Heart right ventricle (tissue), 16 donors: ENCODE measurements around the gene ARMCX4. TPM values are rescaled to one million over a fixed set of nuclear protein-coding genes. Genes with fewer than 3 reads are reported as not detected.

Experiments
- ATAC-seq, 8 donors: fragments of 200-7000 bp; cut with Tn5 transposase; one replicate each; pipeline ENCODE4 v1.9.1; 2020; ENCODE audit warnings: mild to moderate bottlenecking in 8 of 8, moderate library complexity in 8 of 8, moderate number of reproducible peaks in 1 of 8
- DNase-seq, 2 donors: peaks; one replicate each; pipeline ENCODE4 v3.0.0-alpha.2; 2020
- H3K27ac ChIP-seq, 10 donors: fragments of 200-600 bp; sonication (generic) in 2 of 10; one replicate each; pipeline versions ENCODE4 v1.5.0 to v1.8.0; 2020 to 2022; ENCODE audit warnings: mild to moderate bottlenecking in 3 of 10
- H3K27me3 ChIP-seq, 7 donors: fragments of 200-600 bp; one replicate each; pipeline ENCODE4 v1.8.0; 2021 to 2022; ENCODE audit warnings: mild to moderate bottlenecking in 2 of 7
- H3K36me3 ChIP-seq, 9 donors: fragments of 200-600 bp; sonication (generic) in 1 of 9; one replicate each; pipeline versions ENCODE4 v1.5.0 to v1.8.0; 2020 to 2022; ENCODE audit warnings: mild to moderate bottlenecking in 2 of 9
- H3K4me1 ChIP-seq, 9 donors: fragments of 200-600 bp; sonication (generic) in 1 of 9; one replicate each; pipeline versions ENCODE4 v1.5.0 to v1.8.0; 2020 to 2022; ENCODE audit warnings: mild to moderate bottlenecking in 4 of 9
- H3K4me3 ChIP-seq, 10 donors: fragments of 200-600 bp; sonication (generic) in 2 of 10; one replicate each; pipeline versions ENCODE4 v1.5.0 to v1.8.0; 2020 to 2022; ENCODE audit warnings: mild to moderate bottlenecking in 7 of 10, moderate library complexity in 2 of 10
- H3K9me3 ChIP-seq, 11 donors: fragments of 200-600 bp in 10 of 11; sonication (generic) in 2 of 11; one replicate each; pipeline versions ENCODE4 v1.5.0 to v1.8.0; 2013 to 2022; ENCODE audit warnings: mild to moderate bottlenecking in 2 of 11, control low read depth in 1 of 11, moderate library complexity in 1 of 11
- WGBS, 2 donors: extraction: QIAGEN DNeasy Blood & Tissue Kit; methylation state at CpG; one replicate each; pipeline ENCODE4 v1.1.7; 2013; ENCODE audit warnings: inconsistent platforms in 1 of 2; 5-methylcytosine and 5-hydroxymethylcytosine counted together
- intact Hi-C, 10 donors: fragments of 100-400 bp; cut with DNase I; formaldehyde crosslinking; loops; one replicate each; pipeline versions ENCODE4 v1.11.1 to v1.14.2; 2022
- polyA plus RNA-seq, 2 donors: library from polyadenylated mRNA; stranded (reverse); fragments of 200-250 nt; gene quantifications; one replicate each; pipeline ENCODE4 v1.2.3, GENCODE V29; 2013
- total RNA-seq, 10 donors: library from RNA; stranded (reverse); fragmentation: NEBNext Ultra II Directional in 3 of 10; extraction: Animal tissue kit (Norgen Biotek cat#: 25700) in 3 of 10; gene quantifications; one replicate each; pipeline versions ENCODE4 v1.2.1 to v1.2.4, GENCODE V29; 2021 to 2023
- TF ChIP-seq, protein P1 (sequence below), 9 donors: fragments of 200-600 bp; sonication (generic) in 2 of 9; IDR thresholded peaks; one replicate each; pipeline versions ENCODE4 v1.5.0 to v1.8.0; 2021 to 2022; ENCODE audit warnings: antibody characterized with exemption in 9 of 9, mild to moderate bottlenecking in 5 of 9, moderate library complexity in 1 of 9
- donor health status: Arrhythmogenic right ventricular cardiomyopathy.
- donor health status: ischemic (EF 13 %, LVEDD 7.1; RV severe dilation, severe dysfunction).
- donor health status: healthy with polysubstance abuse.
- donor health status: DM: no; HTN: yes; CAD: no.
- donor health status: DM: no; HTN: no; CAD: no.
- donor health status: ischemic (EF 25% LVEDD 6.9; RV normal size, moderate dysfunction).
- donor health status: ischemic (EF 25% LVEDD 5.7; RV mildly dilated, moderate dysfunction).
- donor health status: healthy.
- donor health status: DM: yes; HTN: yes; CAD: no.
- donor health status: Ischemic cardiomyopathy.
- donor health status: ischemic (EF 35%, LVEDD 5.7; RV mildly dilated, moderate dysfunction).
- donor health status: nonischemic (EF 11% LVEDD 7.7; RV severe dilation, severe dysfunction).
- donor health status: DM: yes; HTN: yes; CAD: no.
- donor health status: PGD.
- donor health status: ischemic (EF 29% LVEDD 5.4; RV normal size, mild dysfunction).
- donor health status: nonischemic (EF 23%, LVEDD 6.1; RV moderate dilation, normal function).

Gene ARMCX4
- total and polyA plus RNA-seq, 12 donors: 3.5 to 21.9 (median 5.5) TPM

GRCh38 chrX:101478366-101478765 lies 6.9 kb upstream of the ARMCX4 start:
- Histone ChIP-seq H3K9me3 (no peaks in the 10 kb centered on the region), H3K4me3 (no peak overlapping the region), H3K36me3 (no peaks in the 10 kb centered on the region), H3K4me1 (no peaks in the 10 kb centered on the region), H3K27me3 (peaks cover 0 to 3% (median 0%) of the 10 kb centered on the region in 7 donors), H3K27ac (no peak overlapping the region)
- no peak for ATAC-seq
- 75 to 92% methylated on average over 2 of the region's 2 CpGs for WGBS, 2 donors
- DNase-seq: no peak
- TF ChIP-seq, protein P1, sequence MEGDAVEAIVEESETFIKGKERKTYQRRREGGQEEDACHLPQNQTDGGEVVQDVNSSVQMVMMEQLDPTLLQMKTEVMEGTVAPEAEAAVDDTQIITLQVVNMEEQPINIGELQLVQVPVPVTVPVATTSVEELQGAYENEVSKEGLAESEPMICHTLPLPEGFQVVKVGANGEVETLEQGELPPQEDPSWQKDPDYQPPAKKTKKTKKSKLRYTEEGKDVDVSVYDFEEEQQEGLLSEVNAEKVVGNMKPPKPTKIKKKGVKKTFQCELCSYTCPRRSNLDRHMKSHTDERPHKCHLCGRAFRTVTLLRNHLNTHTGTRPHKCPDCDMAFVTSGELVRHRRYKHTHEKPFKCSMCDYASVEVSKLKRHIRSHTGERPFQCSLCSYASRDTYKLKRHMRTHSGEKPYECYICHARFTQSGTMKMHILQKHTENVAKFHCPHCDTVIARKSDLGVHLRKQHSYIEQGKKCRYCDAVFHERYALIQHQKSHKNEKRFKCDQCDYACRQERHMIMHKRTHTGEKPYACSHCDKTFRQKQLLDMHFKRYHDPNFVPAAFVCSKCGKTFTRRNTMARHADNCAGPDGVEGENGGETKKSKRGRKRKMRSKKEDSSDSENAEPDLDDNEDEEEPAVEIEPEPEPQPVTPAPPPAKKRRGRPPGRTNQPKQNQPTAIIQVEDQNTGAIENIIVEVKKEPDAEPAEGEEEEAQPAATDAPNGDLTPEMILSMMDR (IDR thresholded peaks at IDR 0.05): no peak
- intact Hi-C loops: no loop called here

DNA sequence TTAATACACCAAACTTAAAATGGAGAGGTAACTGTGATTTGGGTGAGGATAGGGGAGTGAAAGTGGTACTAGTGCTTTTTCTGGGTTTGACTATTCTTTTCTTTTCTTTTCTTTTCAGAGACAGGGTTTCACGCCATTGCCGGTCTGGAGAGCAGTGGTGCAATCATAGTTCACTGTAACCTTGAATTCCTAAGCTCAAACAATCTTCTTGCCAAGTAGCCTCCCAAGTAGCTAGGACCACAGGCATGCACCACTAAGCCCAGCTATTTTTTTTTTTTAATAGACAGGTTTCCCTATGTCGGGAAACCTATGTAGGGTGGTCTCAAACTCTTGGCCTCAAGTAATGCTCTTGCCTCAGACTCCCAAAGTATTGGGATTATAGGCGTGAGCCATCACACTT lies 3.0 kb upstream of the ARMCX4 start:
- WGBS, 2 donors: 94 to 100% methylated on average over 4 of the region's 4 CpGs
- Histone ChIP-seq H3K9me3 (no peaks in the 10 kb centered on the region), H3K4me3 (no peak overlapping the region), H3K36me3 (no peaks in the 10 kb centered on the region), H3K27me3 (peaks cover 0 to 12% (median 0%) of the 10 kb centered on the region in 7 donors), H3K4me1 (peaks cover 0 to 4% (median 0%) of the 10 kb centered on the region in 9 donors), H3K27ac (no peak overlapping the region)
- ATAC-seq (no peak), DNase-seq (no peak)
- TF ChIP-seq, protein P1 (IDR thresholded peaks at IDR 0.05): no peak
- intact Hi-C loops: no loop called here

DNA sequence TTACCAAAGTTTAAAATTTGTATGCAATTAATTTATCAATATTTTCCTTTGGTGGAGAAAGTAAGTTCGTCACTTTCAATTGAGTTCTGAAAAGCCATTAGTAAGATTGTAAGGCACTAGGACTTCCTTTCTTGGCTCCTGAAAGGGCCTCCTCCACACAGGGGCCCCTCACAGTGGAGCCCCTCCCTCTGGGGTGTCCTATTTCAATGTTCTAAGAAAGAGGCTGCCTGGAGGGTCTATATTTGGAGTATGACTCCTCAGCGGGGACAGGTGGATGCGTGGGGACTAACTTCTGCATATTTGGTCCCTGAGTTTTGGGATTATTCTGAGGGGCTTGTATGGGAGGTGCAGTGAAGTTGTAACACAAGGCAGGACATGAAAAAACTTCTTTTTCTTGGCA lies 1.6 kb upstream of the ARMCX4 start:
- TF ChIP-seq, protein P1 (IDR thresholded peaks at IDR 0.05): no peak
- ATAC-seq (peak in 1 of 8 donors; percentile 25), DNase-seq (no peak)
- H3K27me3 ChIP-seq: peaks cover 0 to 12% (median 0%) of the 10 kb centered on the region in 7 donors
- intact Hi-C loops: no loop called here
- 40 to 48% methylated on average over 3 of the region's 3 CpGs for WGBS, 2 donors
- no peaks in the 10 kb centered on the region for H3K36me3 ChIP-seq
- H3K27ac ChIP-seq: no peak overlapping the region
- no peaks in the 10 kb centered on the region for H3K9me3 ChIP-seq
- H3K4me1 ChIP-seq: peaks cover 0 to 4% (median 0%) of the 10 kb centered on the region in 9 donors
- H3K4me3 ChIP-seq: no peak overlapping the region

DNA sequence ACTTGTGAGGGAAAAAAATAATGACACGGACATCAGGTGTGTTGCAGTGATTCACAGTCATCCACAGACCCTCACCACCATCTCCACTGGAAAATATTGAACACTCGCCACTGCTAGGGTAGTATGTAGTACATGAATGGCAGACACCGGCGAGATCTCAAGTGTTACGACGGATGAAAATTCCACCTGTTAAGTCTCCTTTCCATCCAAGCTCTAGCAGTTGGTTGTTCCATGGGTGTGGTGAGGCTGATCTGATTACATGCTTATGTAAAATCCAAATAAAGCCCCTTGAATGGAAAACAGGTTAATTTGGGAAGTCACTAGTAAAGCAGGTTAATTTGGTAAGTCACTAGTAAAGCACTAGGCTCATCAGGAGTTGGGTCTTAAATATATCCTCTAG lies 1.1 kb upstream of the ARMCX4 start:
- DNase-seq: no peak
- intact Hi-C loops: no loop called here
- WGBS, 2 donors: 91 to 93% methylated on average over 6 of the region's 6 CpGs
- H3K27me3 ChIP-seq: peaks cover 0 to 12% (median 0%) of the 10 kb centered on the region in 7 donors
- H3K9me3 ChIP-seq: no peaks in the 10 kb centered on the region
- TF ChIP-seq, protein P1 (IDR thresholded peaks at IDR 0.05): no peak
- no peaks in the 10 kb centered on the region for H3K36me3 ChIP-seq
- no peak overlapping the region for H3K4me3 ChIP-seq
- no peak overlapping the region for H3K27ac ChIP-seq
- ATAC-seq: no peak
- H3K4me1 ChIP-seq: peaks cover 0 to 4% (median 0%) of the 10 kb centered on the region in 9 donors
